Fibroblast of lung (primary cell): ENCODE results near the gene CFAP68. TPM values are rescaled to one million over a fixed set of nuclear protein-coding genes. Genes with fewer than 3 reads are reported as not detected.

Experiments used
- DNase-seq, 2 donors: peaks; one replicate each; pipeline versions ENCODE4 v3.0.0 to v3.0.0-alpha.2; 2010; ENCODE audit warnings: low read depth in 2 of 2
- H2AFZ ChIP-seq: 2 replicates; pipeline ENCODE4 v1.5.1; 2012; ENCODE audit warnings: low read length, control low read depth, inconsistent platforms
- H3K27ac ChIP-seq: 2 replicates; pipeline ENCODE4 v1.5.1; 2011; ENCODE audit warnings: low read length, control low read depth; ENCODE audit not compliant: insufficient read depth
- H3K27me3 ChIP-seq: 2 replicates; pipeline ENCODE4 v1.5.1; 2011; ENCODE audit warnings: mild to moderate bottlenecking, low read length; ENCODE audit not compliant: control insufficient read depth, insufficient read depth
- H3K36me3 ChIP-seq: 2 replicates; pipeline ENCODE4 v1.5.1; 2011; ENCODE audit warnings: low read length; ENCODE audit not compliant: control insufficient read depth, insufficient read depth
- H3K4me1 ChIP-seq: 2 replicates; pipeline ENCODE4 v1.5.1; 2011; ENCODE audit warnings: low read length; ENCODE audit not compliant: control insufficient read depth, insufficient read depth; ENCODE audit errors: extremely low read depth
- H3K4me2 ChIP-seq: 2 replicates; pipeline ENCODE4 v1.5.1; 2011; ENCODE audit warnings: low read length, control low read depth; ENCODE audit not compliant: insufficient read depth; ENCODE audit errors: extremely low read depth
- H3K4me3 ChIP-seq, 4 experiments: fragments of 200-600 bp in 1 of 4; sonication (generic) in 1 of 4; replicated peaks in 1 of 4; 2 replicates each; pipeline ENCODE4 v1.5.1; 2011 to 2016; ENCODE audit warnings: low read length in 4 of 4, low read depth in 3 of 4, mild to moderate bottlenecking in 3 of 4, control low read depth in 2 of 4, inconsistent platforms in 1 of 4, mixed read lengths in 1 of 4; ENCODE audit not compliant: insufficient read depth in 1 of 4; ENCODE audit errors: control extremely low read depth in 1 of 4
- H3K79me2 ChIP-seq: 2 replicates; pipeline ENCODE4 v1.5.1; 2012; ENCODE audit warnings: mild to moderate bottlenecking, low read length, inconsistent platforms; ENCODE audit not compliant: control insufficient read depth, insufficient read depth
- H3K9ac ChIP-seq: 2 replicates; pipeline ENCODE4 v1.5.1; 2011; ENCODE audit warnings: mild to moderate bottlenecking, low read length, control low read depth; ENCODE audit not compliant: insufficient read depth
- H3K9me3 ChIP-seq: 2 replicates; pipeline ENCODE4 v1.5.1; 2012; ENCODE audit warnings: low read depth, low read length; ENCODE audit not compliant: control insufficient read depth, insufficient read depth
- H4K20me1 ChIP-seq: 2 replicates; pipeline ENCODE4 v1.5.1; 2011; ENCODE audit warnings: low read length; ENCODE audit not compliant: control insufficient read depth, insufficient read depth; ENCODE audit errors: extremely low read depth
- EZH2 ChIP-seq: IDR thresholded peaks from 2 replicates; pipeline ENCODE4 v1.5.1; 2012; ENCODE audit warnings: low read length, control low read depth, mild to moderate bottlenecking; ENCODE audit errors: missing control alignments
- polyA plus RNA-seq, 2 donors: library from polyadenylated mRNA; depleted of rRNA in 1 of 2; stranded (reverse) in 1 of 2; unstranded in 1 of 2; fragments of >200 nt; gene quantifications; 2 replicates each; pipeline ENCODE4 v1.2.1, GENCODE V29; 2011 to 2012; ENCODE audit warnings: missing spikeins in 1 of 2
- total RNA-seq: library from RNA; depleted of rRNA; stranded (reverse); fragments of >200 nt; gene quantifications from 2 replicates; pipeline ENCODE4 v1.2.1, GENCODE V29; 2014
- TF ChIP-seq, protein P1 (sequence below), 2 donors: IDR thresholded peaks in 1 of 2; conservative IDR thresholded peaks in 1 of 2; 1 replicate in 1 of 2; 2 replicates in 1 of 2; pipeline ENCODE4 v1.5.1; 2011 to 2012; ENCODE audit warnings: low read length in 2 of 2, control low read depth in 1 of 2, inconsistent platforms in 1 of 2, low read depth in 1 of 2, mild to moderate bottlenecking in 1 of 2

CFAP68 gene
- total and polyA plus RNA-seq, 2 donors (not counting 1 experiment from before 2014, with no cell fraction given): 19.3 to 21.1 TPM

DNA sequence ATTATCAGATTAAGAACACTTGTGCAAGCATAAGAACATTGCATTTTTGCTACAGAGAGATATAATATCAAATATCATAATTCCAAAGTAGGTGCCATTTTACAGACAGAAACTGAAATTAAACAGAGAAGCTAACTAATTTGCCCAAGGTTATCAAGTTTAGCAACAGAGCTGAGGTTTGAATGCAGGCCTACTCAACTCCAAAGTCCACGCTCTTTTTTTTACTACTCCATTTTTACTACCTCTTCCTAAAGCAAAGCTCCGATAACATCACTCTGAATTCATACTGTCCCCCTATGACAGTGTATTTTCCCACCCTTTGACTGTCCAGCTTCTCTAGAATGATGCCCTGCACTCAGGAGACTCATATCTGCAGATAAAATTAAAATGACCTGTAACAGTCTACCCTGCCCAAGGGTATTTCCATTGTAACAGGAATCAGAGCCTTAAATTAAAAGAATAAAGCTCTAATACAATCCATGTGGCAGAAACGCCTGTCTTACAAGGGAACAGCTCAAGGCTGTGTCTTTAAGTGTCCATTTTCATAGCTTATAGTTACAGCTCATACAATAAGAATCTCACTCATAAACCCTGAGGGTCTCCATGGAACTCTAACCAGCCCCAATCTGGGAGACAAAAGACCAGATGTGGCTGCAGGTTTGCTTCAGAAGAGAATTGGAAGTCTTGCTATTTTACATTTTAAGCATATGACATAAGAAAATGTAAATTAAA lies 44.7 kb upstream of the CFAP68 start:
- peaks cover 3% of the 10 kb centered on the region for H3K4me1 ChIP-seq
- DNase-seq: no peak
- H3K4me2 ChIP-seq: no peak overlapping the region
- no peaks in the 10 kb centered on the region for H3K9me3 ChIP-seq
- H3K4me3 ChIP-seq: no peak overlapping the region
- peaks cover 7% of the 10 kb centered on the region for H3K36me3 ChIP-seq
- no peak overlapping the region for H3K27ac ChIP-seq
- H3K9ac ChIP-seq: no peak overlapping the region
- H3K79me2 ChIP-seq: no peaks in the 10 kb centered on the region
- peaks cover 2% of the 10 kb centered on the region for H4K20me1 ChIP-seq
- H3K27me3 ChIP-seq: no peaks in the 10 kb centered on the region
- TF ChIP-seq, protein P1, sequence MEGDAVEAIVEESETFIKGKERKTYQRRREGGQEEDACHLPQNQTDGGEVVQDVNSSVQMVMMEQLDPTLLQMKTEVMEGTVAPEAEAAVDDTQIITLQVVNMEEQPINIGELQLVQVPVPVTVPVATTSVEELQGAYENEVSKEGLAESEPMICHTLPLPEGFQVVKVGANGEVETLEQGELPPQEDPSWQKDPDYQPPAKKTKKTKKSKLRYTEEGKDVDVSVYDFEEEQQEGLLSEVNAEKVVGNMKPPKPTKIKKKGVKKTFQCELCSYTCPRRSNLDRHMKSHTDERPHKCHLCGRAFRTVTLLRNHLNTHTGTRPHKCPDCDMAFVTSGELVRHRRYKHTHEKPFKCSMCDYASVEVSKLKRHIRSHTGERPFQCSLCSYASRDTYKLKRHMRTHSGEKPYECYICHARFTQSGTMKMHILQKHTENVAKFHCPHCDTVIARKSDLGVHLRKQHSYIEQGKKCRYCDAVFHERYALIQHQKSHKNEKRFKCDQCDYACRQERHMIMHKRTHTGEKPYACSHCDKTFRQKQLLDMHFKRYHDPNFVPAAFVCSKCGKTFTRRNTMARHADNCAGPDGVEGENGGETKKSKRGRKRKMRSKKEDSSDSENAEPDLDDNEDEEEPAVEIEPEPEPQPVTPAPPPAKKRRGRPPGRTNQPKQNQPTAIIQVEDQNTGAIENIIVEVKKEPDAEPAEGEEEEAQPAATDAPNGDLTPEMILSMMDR (conservative IDR thresholded peaks at IDR 0.05 in 1 of 2, IDR thresholded peaks at IDR 0.05 in 1 of 2; ENCODE audit: low read depth in 1 of 2, low read length in 2 of 2): no peak
- no peak for TF ChIP-seq EZH2
- no peak overlapping the region for H2AFZ ChIP-seq

DNA sequence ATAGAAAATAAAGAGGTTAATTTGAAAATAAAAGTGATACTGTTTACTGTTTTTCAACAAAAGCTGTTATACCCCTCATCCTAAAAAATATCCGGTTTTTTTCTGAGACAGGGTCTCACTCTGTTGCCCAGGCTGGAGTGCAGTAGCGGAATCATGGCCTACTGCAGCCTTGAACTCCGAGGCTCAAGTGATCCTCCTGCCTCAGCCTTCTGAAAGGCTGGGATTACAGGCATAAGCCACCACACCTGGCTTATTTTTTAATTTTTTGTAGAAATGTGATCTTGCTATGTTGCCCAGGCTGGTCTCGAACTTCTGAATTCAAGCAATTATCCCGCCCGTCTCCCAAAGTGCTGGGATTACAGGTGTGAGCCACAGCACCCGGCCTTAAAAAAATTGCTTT lies 43.7 kb upstream of the CFAP68 start:
- Histone ChIP-seq H2AFZ (no peak overlapping the region), H4K20me1 (peaks cover 2% of the 10 kb centered on the region), H3K27me3 (no peaks in the 10 kb centered on the region), H3K9ac (no peak overlapping the region), H3K4me3 (no peak overlapping the region), H3K36me3 (peaks cover 7% of the 10 kb centered on the region), H3K4me1 (no peaks in the 10 kb centered on the region), H3K4me2 (no peak overlapping the region), H3K79me2 (no peaks in the 10 kb centered on the region), H3K27ac (no peak overlapping the region), H3K9me3 (no peaks in the 10 kb centered on the region)
- TF ChIP-seq EZH2: no peak
- TF ChIP-seq, protein P1 (conservative IDR thresholded peaks at IDR 0.05 in 1 of 2, IDR thresholded peaks at IDR 0.05 in 1 of 2; ENCODE audit: low read depth in 1 of 2, low read length in 2 of 2): no peak
- DNase-seq: no peak

DNA sequence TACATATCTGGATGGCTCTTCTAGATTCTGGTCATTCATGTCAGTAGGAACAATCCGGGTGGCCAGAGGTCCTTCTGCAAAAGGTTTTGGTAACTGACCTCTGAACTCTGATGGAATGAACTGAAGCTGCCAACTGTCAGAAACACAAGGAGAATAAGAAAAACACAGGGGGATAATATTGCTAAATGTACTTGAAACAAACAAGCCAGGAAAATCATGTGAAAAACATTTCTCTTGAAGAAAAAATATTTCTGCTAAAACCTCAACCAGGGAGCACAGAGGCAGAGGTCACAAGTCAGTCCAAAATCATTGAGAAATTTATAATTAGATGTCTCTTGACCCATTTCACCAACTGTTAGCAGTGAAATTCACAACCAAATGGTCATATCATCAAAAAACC lies 43.2 kb upstream of the CFAP68 start:
- Histone ChIP-seq H3K27me3 (no peaks in the 10 kb centered on the region), H3K4me1 (no peaks in the 10 kb centered on the region), H3K4me3 (no peak overlapping the region), H3K9me3 (no peaks in the 10 kb centered on the region), H3K27ac (no peak overlapping the region), H3K79me2 (no peaks in the 10 kb centered on the region), H4K20me1 (peaks cover 2% of the 10 kb centered on the region), H3K36me3 (peaks cover 6% of the 10 kb centered on the region), H3K4me2 (no peak overlapping the region), H2AFZ (no peak overlapping the region), H3K9ac (no peak overlapping the region)
- DNase-seq: peak in 1 of 2 donors; percentile 41
- TF ChIP-seq, protein P1 (conservative IDR thresholded peaks at IDR 0.05 in 1 of 2, IDR thresholded peaks at IDR 0.05 in 1 of 2; ENCODE audit: low read depth in 1 of 2, low read length in 2 of 2): no peak
- TF ChIP-seq EZH2: no peak
